GM18526 (cell line): ENCODE data around the gene GZMB.

Experiments used
- POLR2A ChIP-seq: IDR thresholded peaks from 3 replicates; pipeline ENCODE4 v1.6.1; 2011; ENCODE audit not compliant: insufficient read length; ENCODE audit errors: extremely low read depth

Gene GZMB

DNA sequence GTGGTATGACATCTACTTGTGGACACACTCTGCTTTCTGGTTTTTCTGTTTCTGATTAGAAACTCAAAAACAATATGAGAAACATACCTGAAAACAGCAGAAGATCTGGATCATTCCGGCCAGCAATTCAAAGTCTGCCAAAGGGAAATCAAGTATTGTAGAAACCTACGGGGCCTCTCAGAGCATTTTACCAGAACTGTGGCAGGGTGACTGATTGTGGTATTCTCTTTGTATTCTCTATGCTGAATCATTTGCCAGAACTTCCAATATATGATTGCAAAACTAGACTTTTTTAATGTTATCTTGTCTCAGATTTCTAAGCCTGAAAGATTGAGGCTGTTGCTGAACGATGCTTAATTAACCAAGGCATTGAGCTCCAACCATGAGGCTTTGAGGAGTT, 5.9 kb upstream of the GZMB start:
- TF ChIP-seq POLR2A, result no peak

DNA sequence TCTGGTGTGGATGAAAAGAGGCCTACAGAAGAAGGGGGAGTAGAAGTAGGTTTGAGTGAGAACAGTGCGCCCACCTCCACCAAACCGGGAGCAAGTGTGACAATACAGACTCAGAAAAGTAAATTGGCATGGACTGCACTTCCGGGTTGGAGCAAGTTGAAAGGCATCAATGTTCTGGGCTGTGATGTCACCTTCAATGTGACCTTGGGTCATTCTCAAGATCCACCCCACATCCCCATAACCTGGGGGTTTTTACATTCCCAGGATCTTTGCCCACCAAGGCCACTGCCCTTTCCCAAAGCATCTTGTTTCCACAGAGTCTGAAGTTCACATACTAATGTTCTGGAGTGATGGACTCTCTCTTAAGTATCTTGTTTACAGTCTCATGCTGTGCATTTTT, 5.3 kb upstream of the GZMB start:
- no peak for TF ChIP-seq POLR2A

DNA sequence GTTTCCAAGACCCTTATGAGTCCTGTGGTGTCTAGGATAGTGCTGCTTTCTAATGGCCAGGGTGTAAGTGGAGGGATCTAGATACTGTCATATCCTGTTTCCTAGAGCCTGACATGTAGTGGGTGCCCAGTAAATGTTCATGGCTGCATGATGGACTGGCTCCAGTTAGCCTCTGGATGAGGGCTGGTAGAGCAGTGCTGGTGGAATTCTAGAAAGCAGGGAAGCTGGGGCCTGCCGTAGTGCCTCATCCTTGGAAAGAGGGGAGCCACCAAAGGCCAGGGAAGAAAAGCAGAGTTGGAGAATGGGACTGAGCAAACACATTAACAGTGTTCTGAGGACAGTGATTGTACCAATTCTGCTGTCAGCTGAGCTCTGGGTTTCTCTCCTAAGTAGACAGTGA, 637 bp downstream of the GZMB start:
- TF ChIP-seq POLR2A, result no peak

DNA sequence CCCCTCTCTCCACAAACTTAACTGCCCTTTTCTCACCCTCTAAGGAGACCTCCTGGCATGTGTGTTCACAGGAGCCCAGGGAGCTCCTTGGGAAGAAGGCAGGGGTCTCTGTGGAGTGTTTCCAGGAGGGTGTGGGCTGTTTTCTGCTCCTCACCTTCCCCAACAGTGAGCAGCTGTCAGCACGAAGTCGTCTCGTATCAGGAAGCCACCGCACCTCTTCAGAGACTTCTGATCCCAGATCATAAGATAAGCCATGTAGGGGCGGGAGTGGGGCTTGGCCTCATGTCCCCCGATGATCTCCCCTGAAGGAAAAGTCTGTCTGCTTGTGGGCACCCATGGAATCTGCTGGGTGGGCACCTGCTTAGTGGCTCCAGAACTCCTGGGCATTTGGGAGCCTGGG, 1.2 kb downstream of the GZMB start:
- TF ChIP-seq POLR2A, result no peak

DNA sequence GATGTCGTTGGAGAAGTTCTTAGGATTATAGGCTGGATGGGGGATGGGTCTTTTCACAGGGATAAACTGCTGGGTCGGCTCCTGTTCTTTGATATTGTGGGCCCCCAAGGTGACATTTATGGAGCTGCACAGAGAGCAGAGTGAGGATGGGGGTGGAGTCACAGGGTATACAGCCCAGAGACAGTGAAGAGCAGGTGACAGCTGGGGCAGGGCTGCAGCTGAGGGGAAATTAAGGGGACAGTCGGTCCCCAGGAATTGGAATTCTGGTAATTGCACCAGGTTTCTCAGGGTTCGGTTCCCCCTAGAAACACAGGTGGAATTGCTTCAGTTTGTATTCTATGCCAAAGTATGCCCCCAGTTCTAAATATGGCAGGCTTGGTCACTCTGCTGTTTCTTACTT, 1.7 kb downstream of the GZMB start:
- TF ChIP-seq POLR2A, result no peak

DNA sequence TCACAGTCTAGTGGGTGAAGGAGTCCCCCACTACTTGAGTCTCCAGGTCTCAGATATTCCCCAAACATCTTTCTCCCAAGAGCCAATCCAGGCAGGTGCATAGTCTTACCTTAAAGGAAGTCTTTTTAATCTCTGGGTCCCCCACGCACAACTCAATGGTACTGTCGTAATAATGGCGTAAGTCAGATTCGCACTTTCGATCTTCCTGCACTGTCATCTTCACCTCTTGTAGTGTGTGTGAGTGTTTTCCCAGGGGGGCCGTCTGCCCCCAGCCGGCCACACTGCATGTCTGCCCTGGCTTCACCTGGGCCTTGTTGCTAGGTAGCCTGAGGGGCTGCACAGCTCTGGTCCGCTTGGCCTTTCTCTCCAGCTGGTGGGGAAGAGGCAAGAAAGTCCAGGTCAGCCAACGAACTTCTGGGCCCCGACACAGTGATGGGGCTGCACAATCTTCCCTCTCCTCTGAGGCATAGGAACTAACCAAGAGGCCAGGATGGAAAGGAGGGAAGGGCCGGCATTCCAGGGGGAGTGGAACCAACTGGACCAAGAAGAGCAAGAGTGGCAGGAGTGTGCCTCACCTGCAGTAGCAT, 2.1 kb downstream of the GZMB start:
- TF ChIP-seq POLR2A, result no peak

DNA sequence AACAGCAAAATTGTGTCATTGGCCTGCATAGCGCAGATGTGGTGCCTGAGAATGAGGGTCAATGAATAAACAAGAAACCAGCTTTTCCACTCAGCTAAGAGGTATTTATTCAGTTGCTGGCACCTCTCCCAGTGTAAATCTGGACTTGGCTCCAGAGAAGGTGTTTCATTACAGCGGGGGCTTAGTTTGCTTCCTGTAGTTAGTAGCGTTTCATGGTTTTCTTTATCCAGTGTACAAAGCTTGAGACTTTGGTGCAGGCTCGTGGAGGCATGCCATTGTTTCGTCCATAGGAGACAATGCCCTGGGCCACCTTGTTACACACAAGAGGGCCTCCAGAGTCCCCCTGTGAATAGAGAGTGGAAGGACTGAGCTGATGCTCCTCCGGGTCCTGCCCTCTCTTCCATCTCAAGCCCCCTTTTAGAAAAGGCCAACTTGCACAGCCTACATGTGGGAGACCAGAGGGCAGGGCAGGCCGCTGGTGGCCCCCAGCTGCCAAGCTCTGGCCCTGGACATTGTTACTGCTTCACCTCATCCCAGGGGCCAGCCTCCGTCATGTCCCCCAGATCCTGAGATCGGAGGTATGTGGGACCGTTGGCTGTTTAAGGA, 3.0 kb downstream of the GZMB start:
- no peak for TF ChIP-seq POLR2A

DNA sequence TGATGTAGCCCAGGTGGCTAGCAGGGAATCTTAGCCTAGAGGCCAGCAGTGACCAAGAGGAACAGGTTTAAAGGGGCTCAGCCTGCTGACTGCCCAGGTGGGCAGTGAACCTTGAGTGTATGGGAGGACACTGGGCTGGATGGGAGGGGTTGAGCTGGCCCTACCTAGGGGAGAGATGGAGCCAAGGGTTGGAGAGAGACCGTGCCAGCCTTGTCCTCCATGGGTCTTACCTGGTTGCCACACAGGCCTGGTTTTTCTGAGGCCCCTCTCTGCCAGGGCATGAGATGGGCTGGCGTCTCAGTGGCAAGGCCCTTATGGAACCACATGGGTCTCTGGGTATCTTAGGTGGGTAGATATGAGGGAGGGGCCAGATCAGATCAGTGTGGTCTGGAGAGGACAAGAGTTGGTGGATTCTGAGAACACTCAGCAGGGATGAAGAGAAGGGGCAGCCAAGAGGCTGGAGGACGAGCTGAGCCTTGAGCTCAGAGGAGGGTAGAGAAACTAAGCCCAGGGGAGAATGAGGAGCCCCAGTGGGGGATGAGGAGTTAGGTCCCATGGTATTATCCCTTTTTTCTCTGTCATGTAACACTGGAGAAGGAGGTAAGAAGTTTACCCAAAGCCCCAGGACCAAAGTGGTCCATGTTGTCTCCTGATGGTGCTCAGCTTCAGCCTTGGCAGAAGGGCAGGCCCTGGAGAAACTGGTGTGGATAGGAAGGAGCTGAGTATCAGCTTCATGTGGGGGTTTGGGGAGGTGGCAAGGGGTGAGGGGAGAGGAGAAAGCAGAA, 3.7 kb downstream of the GZMB start:
- TF ChIP-seq POLR2A, result no peak

DNA sequence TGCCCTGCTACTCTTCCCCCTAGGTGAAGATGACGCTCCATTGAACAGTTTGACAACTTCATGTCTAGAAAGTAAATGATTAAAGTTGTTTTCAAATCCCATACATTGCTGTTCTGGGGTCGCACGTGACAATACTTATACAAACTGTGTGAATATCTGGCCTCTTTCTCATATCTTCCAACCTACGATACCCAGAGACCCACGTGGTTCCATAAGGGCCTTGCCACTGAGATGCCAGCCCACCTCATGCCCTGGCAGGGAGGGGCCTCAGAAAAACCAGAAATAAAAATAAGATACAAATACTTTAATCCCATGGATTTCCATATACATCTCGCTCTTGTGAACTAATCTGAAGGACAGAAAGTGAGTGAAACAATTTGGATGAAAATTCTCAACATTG, 4.5 kb downstream of the GZMB start:
- no peak for TF ChIP-seq POLR2A

DNA sequence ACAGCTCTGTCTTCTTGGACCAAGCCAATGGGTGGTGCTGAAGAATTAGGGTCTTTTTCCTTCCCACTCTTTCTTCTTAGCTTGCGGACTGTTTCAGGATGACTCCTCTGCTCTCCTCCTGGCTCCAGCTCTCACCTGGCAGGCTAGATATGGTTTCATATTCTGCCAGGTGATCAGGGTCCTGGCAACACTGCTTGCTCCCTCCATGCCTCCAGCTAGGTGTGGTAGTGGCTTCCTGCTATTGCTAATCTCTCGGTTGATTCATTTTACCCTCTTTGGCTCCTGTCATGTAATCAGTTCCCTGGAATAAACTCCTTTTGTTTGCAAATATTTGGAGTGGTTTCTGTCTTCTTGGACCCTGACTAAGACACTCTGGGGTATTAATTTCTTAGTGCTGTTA, 20.2 kb downstream of the GZMB start:
- TF ChIP-seq POLR2A, result no peak

DNA sequence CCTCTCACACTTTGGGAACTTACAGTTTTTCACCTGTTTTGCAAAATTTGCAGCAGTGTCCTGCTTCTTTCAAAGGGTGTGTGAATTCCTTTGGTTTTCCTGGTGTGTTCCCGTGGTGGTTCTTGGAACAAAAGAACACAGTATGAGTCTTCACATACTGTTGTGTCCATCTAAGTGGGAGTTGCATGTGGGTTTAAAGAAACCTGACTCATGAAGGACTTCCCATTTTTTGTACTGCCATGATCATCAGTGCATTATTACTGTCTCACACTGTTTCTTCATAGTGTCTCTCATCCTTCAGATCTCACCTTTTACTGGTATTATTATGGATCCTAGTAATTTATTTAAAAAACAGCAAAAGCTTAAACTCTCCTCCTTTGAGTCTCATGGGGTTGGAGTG, 20.7 kb downstream of the GZMB start:
- no peak for TF ChIP-seq POLR2A

DNA sequence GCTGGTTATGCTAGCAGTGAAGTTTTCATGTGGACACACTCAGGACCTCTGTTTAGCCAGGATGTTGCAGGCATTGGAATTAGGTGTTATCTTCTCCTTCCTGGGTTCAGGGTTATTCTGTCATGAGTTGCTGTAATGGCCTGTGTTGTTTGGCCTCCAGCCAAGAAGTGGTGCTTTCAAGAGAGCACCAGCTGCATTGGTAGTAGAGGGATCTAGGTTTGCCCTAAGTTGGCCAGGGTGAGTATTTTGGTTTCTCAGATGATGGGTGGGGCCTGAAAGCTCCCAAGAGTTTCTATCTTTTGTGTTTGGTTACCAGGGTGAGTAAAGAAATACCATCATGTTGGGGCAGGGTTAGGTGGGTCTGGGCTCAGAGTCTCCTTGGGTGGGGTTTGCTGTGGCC, 21.8 kb downstream of the GZMB start:
- no peak for TF ChIP-seq POLR2A

DNA sequence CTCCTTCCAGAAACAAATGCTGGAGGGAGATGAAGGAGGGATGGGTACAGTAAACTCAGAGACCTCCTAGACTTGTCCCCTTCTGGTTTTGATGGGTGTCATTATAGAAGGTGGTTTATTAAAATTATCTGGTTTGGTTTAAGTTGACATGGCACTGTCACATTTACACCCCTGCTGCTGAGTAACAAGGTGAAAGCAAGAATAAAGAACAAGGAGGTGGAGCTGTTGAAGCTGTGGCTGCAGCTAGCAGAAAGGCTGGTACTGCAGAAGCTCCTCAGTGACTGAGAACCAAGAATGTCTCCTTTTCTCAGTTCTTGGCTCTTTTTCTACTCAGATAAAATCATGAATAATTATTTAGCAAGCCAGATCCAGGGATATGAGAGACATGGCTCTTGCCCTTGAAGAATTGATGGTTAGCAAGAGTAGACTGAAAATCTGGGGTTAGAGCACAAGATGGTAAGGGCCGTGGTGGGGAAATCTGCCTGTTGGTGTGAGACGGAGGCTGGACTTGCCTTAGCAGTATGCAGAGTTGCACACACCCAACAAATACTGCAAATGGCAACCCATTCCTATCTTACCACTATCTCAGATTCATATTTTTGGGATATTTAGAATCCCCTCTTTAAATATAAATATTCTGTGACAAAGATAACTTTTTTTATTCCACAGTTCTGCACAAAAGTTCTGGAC, 24.2 kb downstream of the GZMB start, which contains the start of gene GZMH:
Gene GZMH, minus strand, starts transcription at position 31 of the 690 bp plus-strand sequence. CDS start 72 bp downstream, outside the sequence.
- TF ChIP-seq POLR2A, result no peak

DNA sequence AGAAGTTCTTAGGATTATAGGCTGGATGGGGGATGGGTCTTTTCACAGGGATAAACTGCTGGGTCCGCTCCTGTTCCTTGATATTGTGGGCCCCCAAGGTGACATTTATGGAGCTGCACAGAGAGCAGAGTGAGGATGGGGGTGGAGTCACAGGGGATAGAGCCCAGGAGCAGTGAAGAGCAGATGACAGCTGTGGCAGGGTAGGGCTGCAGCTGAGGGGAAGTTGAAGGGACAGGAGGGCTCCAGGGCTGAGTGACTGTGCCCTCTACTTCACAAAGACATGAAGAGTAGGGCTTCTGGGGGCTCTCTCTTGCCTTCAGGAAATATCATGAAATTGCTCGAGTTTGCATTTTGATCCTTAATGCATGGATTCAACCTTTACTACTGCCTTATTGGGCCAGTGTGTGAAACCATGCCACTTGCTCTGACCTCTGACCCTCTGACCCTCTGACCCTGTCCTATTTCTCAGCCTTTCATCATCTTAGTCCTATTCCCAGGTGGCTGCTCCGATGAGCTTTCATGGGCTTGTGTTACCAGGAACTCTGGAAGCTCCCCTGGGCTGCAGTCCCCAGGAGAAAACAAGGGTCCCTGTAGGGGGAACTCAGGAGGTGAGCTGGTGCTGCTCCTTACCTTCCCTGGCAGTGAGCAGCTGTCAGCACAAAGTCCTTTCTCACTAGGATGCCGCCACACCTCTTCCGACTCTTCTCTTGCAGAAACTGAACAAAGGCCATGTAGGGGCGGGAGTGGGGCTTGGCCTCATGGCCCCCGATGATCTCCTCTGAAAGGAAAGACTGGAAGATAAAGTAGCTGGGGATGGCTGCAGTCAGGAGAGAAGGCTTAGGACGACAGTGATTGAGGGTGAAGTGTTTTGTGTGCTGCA, 26.1 kb downstream of the GZMB start:
- no peak for TF ChIP-seq POLR2A

DNA sequence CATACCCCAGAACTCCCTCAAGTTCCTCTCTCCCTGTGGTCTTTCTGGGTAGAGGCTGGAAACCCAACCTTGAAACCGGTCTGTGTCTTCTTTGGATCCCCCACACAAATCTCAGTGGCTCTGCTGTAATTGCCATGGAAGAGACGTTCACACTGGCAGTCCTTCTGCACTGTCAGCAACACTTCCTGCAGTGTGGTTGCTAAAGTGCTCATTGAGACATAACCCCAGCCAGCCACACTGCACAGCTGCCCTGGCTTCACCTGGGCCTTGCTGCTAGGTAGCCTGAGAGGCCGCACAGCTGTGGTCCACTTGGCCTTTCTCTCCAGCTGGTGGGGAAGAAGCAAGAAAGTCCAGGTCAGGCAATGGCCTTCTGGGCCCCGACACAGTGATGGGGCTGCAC, 26.9 kb downstream of the GZMB start:
- no peak for TF ChIP-seq POLR2A
